HG03045 (cell line): Measurements from ENCODE around the gene MIF4GD.
A peak's percentile ranks its signal among the peaks of the same experiment; 100 is the strongest.
"Not testable (repeated sequence)": the region's sequence is repeated elsewhere in the genome, so short reads cannot be mapped to it uniquely, and the experiment has no call there.

Experiments
- ATAC-seq: cut with Tn5 transposase; IDR thresholded peaks from one replicate; pipeline ENCODE4 v1.9.1; 2021; ENCODE audit warnings: mild to moderate bottlenecking, moderate library complexity; ENCODE audit not compliant: unreplicated experiment

MIF4GD gene

DNA sequence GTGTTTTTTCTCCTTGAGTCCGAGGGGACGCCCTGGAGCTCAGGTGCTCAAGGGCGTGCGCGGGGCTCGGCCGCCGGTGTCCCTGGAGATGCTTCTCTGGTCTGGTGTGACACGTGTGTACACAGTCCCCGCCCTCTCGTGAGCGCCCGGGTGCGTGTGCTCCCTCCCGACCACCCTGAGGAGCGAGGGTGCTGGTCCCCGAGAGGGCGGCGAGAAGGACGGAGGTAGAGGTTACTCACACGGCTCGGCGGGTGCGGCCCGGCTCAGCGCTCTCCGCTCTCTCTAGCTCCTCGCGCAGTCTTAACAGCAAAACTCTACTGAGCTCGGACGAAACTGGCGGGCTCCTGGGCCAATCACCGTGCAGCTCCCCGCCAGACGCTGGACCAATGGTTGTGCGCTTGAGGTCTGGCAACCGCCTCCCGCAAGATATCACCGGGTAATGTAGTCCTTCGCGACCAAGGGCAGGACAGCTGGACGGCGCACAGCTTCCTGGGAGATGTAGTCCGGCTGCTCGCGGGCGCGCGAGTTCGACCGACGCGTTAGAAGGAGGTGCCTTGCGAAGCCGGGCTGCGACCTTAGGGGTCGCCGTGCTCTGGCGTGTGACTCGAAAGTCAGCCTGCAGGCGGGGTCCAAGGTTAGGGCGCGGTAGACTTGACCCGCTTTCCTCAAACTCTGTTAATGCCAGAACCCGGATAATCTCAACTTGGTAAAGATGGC, 18.2 kb upstream of the MIF4GD start, which contains the start of gene SLC25A19:
Gene SLC25A19 (minus strand): TSS at position 319 of the 717 bp plus-strand sequence. CDS start 2,669 bp downstream, outside the sequence.
- peak; percentile 92 for ATAC-seq

DNA sequence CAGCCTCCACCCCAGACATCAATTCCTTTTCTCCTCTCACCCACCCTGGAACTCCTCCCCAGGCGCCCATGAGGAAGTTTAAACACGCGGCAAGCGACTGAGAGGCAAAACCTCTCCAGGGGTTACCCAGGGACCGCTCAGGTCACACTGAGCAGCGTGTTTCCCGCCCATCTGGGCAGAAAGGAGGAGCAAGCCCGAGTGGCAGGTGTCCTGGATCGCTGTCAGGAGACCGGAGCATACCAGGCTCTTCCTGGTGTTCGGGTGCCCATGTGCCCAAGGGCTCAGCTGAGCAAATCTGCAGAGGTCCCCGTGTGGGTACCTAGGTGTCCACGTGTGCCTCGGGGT, 17.7 kb upstream of the MIF4GD start:
- peak; percentile 23 for ATAC-seq

DNA sequence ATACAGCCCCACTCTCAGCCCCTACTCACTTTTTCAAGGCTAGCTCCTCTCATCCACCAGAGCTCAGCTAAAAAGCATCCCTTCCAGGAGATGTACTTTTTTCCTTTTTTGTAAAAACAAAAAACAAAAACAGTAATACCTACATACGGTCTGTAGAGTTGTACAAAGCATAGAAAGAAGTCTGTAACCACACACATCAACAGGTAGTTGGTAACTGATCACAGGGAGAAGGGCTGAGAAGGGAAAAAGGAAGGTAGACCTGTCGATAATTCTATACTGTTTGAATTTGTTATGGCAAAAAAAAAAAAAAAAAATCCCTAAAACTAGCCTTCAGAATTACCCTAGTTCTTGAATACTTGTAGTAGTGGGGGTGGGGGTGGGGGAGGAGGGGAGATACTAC, 17.3 kb upstream of the MIF4GD start:
- ATAC-seq = no peak

DNA sequence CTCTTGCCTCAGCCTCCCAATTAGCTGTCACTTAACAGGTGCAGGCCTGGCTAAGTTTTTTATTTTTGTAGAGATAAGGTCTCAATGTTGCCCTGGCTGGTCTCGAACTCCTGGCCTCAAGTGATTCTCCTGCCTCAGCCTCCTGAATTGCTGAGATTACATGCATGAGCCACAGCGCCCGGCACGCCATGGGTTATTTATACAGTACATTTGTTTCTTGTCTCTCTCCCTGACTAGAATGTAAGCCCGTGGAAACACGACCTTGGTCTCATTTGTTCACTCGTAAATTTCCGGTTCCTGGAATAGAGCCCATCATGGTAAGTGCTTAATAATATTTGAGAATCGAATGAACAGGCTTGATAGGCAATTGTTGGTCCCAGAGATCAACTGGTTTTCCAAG, 16.2 kb upstream of the MIF4GD start:
- ATAC-seq = no peak

DNA sequence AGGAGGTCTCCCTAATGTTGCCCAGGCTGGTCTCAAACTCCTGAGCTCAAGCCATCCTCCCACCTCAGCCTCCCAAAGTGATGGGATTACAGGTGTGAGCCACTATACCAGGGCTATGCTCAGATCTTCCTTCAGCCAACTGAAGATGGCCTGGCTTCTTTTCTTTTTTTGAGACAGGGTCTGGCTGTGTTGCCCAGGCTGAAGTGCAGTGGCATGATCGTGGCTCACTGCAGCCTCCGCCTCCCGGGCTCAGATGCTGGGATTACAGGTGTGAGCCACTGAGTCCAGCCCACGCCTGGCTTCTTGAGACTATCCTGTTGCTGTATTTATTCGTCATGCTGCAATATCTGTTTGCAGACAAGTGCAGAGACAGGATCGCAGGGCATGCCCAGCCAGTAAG, 14.1 kb upstream of the MIF4GD start:
- no peak for ATAC-seq

DNA sequence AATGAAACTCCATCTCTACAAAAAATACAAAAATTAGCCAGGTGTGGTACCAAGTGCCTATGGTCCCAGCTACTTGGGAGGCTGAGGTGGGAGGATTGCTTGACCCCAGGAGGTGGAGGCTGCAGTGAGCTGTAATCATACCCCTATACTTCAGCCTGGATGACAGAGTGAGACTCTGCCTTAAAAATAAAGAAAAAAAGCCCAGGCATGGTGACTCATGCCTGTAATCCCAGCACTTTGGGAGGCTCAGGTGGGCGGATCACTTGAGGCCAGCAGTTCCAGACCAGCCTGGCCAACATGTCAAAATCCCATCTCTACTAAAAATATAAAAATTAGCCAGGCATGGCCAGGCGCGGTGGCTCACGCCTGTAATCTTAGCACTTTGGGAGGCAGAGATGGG, 9.2 kb upstream of the MIF4GD start:
- not testable (repeated sequence) for ATAC-seq

DNA sequence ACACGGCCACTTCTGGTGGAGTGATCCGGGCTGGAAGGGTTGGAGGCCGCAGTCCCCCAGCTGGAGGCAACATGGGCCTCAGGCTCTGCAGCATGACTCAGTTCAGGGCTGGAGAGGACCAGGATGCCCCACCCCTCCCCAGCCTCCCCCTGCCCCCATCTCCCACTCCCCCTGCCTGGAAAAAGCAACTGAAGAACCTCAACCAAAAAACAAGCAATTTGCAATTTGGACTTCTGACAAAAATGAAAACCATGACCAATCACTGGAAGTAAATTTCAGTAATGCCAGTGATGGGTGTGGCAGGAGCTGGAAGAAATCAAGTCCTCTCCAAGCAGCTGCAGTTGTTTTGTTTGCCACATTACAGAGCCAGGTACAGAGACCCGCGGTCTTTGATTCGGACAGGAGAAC, 6.6 kb upstream of the MIF4GD start:
- no peak for ATAC-seq

DNA sequence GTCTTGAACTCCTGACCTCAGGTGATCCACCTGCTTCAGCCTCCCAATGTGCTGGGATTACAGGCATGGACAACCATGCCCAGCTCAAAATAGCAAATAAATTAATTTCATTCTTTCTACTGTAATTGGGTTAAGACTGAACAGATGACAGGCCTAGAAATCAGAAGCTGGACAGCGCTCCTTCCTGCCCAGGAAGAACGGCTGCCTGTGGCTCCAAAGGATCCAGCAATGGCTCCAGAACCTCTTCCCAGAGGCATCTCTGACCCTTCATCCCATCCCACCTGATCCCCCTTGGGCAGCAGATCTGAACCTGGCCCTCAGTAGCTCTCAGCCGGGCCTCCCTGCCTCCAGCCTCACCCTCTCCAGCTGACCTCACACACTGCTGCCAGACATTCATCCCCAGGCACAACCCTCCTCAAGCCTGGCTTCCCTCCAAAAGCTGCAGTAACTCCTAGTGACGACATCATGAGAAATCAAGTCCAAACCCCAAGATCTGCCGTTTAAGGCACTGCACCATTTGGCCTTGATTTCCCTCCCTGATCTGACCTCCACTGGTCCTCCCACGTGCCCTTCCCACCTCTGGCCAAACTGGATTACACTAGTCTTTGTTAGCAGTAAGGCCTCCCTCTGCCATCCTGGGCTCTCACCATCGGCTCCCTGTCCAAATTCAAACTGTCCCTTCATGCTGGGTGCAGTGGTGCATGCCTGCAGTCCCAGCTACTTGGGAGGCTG, 3.1 kb upstream of the MIF4GD start:
- no peak for ATAC-seq

DNA sequence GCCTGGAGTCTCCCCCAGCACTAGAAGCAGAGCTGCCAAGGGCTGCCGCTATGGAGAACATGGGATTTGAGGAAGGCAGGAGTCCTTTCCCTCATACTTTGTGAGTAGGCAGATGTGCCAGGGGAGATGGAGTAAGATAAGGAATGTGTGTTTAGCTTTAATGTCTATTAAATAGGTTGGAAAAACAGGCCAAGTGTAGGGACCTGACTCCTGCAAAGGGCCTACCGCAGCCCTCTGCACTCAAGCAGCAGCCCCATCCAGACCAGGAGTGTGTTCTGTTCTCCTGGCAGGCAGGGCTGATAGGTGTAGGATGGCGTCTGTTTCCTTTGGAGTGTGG, 1.8 kb upstream of the MIF4GD start:
- no peak for ATAC-seq

DNA sequence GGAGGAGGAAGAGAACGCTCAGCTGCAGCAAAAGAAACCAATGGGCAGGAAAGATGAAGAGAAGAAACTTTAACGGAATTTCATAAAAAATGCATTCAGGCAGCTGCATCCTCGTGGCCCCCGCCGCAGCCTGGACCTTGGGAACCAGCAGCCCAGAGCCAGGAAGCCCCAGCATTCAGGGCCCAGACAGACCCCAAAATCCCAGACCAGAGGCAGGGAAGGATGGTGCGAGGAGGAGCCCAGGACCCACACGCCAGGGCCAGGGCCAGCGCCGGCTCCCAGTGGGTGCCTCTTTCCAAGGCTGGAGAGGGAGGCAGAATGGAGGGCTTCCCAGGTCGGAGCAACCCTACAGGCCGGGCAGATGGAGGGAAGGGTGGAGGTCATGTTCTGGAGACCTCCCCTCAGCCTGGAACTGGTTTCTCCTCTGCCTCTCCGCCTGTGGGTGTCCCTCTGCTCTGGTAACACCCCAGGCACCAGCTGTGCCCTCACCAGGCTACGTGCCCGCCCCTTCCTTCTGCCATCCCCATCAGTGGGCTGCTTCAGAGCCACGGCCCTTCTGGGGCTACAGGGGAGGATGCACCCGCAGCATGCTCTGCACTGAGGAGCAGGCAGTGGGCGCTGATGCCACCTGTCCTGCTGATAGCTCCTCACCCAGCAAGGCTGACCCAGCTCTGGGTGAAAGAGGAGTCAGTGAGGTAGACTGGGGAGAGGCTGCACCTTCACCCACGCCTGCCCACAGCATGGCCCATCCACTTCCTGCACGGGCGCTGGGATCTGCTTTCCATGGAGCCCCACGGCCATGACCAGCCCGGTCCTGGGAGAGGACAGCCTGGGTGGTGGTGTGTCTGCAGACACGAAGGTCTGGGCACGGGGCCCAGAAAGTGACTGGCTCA, 1.2 kb upstream of the MIF4GD start:
- ATAC-seq = no peak

DNA sequence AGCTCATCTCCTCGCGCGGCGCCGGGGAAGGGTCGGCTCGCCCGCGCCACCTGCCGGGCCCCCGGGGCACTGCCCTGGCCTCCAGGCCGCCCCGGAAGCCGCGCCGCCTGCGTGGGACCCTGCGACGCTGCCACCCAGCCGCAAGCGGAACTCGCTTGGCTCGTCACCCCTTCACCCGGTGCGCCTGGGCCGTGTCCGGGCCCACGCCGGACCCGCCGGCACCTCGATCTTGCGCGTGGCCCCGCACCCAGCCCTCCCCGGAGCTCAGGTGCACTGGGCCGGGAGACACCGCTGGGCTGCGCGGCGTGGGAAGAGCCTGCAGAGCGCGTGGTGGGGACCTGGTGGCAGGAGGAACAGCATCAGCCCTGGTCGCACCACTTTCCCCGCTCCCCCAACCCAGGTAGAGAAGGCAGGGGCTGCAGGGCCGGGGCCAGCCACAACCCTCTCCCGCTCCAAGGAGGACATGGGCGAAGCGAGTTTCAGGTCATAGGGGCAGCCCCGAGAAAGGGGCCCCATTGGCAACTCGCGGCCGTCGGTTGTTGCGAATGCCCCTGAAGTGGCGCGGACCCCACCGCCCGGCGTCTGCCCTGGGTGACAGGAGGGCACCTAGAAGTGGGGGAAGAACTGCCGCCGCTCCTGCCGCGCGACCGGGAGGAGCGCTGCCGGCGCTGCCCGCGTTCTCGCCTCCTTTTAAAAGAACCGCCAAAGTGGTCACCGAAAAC, 363 bp upstream of the MIF4GD start:
- peak; percentile 67 for ATAC-seq

DNA sequence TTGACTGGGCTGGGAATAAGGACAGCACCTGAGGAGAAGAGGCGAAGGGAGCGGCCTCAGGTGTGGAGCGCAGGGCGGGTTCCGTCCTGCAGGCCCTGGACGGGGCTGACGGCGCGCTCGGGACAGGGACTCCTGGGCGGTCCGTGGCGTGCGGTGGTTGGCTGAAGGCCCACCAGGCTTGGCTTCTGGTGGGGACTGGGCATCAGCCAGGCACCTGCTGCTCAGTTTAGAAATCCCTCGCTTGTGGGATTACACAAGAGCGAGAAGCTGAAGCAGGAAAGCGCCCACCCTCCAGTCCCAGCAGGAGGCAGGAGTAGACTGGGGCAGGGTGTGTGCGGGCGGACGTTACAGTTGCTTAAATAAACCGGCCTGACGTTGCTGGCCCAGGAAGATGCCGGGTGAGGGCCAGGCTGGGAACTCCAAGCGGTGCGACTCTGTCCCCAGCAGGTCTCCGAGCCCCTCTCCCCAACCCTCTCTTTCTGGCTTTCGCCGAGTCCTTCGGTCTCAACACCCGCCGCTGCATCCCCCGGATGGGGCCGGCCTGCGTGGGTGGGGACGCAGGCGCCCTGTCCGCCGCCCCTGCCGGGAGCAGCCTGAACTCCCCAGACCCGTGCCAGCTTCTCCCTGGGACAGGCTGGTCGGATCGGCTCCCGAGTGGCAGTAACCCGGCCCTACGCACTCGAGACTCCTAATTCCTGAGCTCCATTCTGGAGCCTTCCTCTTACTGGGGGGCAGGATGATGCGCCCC, 639 bp downstream of the MIF4GD start:
- peak; percentile 39 for ATAC-seq

DNA sequence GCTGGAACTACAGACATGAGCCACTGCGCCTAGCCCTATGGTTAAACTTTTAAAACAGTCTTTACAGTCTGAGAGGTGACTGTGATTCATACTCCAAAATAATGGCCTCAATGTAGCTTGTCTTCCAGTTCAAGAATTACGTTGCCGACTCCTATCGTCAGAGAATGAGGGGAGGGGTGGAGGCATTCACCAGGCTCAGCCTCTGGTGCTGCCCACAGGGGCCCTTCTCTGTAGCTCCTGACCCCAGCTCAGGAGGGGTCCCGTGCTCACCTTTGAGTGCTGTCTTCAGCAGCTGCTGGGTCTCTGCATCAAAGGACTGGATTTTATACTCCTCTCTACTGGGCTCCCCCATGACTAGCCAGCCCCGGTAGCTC, 1.2 kb downstream of the MIF4GD start:
- no peak for ATAC-seq

DNA sequence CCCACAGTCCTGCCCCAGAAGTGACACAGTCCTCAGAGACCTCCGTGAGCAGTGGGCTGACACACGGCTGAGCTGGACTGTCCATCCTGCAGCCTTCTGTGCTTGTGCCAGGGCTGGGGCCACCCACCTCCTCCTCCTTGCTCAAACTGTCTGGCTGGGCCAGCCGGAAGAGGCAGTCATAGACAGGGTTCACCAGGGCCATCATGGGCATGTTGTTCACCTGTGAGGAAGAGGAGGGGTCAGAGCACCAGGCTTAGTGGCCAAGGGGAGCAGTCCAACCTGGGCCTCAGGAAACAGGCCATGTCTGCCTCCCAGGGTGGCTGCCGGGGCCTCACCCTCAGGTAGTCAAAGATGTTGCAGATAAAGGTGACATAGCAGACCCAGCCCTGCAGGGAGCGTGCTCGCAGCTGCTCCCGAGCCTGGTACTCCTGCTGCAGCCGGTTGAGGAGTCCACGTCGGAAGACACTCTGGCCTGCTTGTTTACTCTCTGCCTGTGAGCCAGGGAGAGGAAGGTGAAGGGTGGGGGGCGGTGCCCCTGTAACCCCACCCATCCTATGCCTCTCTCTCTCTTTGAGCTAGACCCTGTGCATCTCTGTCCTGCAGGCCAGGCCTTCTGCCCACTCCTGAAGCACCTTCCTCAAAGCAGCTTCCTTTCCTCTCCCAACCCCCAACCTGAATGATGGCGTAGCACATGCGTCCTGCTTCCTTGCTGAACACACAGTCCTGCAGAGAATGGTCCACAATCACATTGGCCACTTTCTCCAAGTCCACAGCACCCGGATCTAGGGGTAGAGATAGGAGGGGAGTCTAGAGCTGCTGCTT, 3.4 kb downstream of the MIF4GD start:
- no peak for ATAC-seq

DNA sequence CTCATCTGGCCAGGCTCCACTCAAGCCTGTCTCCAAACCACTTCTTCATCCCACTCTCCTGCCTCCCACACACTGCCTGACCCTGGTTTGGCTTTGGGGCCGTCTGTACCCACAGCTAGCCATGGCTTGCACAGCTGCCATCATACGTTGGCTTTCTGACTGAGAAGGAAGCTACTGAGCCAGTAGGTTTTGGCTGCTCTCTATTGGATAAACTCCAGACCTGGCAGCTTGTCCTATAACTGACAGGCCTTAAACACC, 3.9 kb downstream of the MIF4GD start:
- ATAC-seq = no peak

DNA sequence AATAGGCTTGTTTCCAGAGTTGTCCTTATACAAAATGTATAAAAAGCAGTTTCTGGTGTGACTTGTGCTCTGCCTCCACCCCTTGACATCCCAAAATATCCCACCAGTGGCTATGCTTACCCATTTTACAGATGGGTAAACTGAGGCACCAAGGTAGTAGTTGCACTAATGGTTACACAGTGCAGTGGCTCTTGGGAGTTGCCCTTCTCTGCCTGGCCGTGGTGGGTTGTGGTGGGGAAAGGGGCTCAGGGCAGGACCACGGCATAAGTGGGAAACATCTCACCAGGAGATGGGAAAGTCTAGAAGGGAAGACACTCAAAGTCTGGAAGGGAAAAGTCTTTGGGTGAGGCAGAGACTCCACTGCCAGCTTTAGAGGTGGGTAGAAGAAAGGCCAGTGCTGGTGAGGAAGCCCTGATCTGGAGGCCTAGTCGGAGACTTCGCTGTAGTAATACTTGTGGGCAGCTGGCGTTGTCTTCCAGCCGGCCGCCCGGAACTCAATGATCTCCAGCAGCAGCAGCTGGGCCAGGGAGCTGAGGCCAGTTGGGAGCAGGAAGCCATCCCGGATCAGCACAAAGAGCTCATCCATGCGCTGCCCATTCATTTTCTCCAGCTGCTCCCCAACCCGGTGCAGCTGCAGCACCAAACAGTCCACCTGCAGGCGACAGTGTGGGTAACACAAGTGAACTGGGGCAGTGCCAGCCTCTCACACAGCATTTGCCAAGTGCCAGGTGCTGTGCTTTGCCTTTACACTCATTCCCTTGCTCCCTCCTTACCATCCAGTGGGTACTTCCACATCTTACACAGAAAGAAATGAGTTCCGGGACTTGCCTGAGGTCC, 4.5 kb downstream of the MIF4GD start:
- ATAC-seq = no peak

DNA sequence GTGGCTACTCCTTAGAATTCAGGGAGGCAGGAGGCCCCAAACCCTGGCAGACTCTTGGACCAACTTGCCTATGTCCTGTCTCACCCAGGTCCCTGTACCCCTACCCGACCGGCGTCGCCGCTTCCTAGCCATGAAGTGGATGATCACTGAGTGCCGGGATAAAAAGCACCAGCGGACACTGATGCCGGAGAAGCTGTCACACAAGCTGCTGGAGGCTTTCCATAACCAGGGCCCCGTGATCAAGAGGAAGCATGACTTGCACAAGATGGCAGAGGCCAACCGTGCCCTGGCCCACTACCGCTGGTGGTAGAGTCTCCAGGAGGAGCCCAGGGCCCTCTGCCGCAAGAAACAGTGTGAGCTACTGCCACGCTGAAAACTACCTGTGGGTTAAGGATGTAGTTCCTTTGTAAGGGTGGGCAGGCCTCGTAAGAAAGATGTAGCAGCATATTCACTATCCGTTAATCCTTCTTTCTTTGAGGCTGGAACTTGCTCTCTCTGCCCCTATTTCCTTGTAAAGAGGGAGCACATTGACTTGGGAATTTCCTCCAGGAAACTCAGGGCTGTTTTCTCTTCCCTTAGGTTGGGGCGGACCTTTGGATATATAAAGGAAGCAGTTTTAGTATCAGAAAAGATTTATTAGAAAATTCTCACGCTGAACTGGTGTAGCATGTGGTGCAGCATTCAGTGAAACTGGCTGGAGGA, 5.3 kb downstream of the MIF4GD start:
- no peak for ATAC-seq

DNA sequence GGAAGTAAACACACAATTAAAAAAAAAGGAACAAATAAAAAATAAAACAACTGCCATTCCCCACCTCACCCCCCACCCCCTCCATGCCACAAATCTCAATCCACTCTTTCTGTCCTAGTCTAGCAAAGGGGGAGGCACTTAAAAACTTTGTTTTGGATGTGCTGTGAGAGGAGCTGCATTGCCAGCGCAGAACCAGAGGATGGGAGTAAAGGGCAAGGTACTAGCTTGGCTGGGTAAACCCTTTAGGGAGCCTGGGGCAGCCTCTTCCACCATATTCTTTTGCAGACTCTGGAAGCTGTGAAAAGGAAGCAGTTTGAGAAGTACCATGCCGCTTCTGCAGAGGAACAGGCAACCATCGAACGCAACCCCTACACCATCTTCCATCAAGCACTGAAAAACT, 8.0 kb downstream of the MIF4GD start:
- ATAC-seq = no peak
